Measurements from ENCODE around the gene ROCK1. TPM values are rescaled to one million over a fixed set of nuclear protein-coding genes. Genes with fewer than 3 reads are reported as not detected.
"Not testable (repeated sequence)": the region's sequence is repeated elsewhere in the genome, so short reads cannot be mapped to it uniquely, and the experiment has no call there.

Gene ROCK1
- total and polyA plus RNA-seq, 5 donors, result 13.3 to 41.6 (median 36.0) TPM

DNA sequence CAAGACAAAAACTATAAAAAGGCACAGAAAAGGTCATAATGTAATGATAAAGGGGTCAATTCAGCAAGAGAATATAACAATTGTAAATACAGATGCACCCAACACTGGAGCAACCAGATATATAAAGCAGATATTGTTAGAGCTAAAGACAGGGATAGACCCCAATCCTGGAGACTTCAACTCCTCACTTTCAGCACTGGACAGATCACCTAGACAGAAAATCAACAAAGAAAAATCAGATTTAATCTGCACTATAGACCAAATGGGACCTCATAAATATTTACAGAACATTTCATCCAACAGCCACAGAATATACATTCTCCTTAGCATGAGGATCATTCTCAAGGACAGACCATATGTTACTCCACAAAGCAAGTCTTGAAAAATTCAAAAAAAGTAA, 114.2 kb downstream of the ROCK1 start:
- H3K27me3 ChIP-seq (ENCODE audit: control insufficient read depth, insufficient read depth), result no peaks in the 10 kb centered on the region
- intact Hi-C loops (cut with DNase I), result no loop called here
- ATAC-seq (no peak), DNase-seq (no peak)
- no peaks in the 10 kb centered on the region for H3K9me3 ChIP-seq (ENCODE audit: control insufficient read depth, low read length)
- no peaks in the 10 kb centered on the region for H3K4me1 ChIP-seq (ENCODE audit: control insufficient read depth, insufficient read depth, low read length)
- H3K4me3 ChIP-seq (ENCODE audit: low read length), result no peak overlapping the region
- no peak overlapping the region for H3K27ac ChIP-seq (ENCODE audit: low read length)

DNA sequence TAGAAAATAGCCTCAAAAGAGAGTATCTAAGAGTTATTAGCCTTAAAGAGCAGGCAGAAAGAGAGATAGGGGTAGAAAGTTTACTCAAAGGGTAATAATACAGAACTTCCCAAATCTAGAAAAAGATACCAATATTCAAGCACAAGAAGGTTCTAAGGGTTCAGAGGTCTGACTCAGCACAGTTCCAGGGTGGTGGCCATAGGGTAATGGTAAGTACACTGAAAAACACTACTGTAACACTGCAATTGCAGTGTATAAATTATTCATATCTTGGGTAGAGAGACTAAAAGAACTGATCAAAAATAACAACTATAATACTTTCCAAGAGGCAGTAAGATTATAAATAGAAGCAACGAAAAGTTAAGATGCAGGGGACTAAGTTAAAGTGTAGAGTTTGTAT, 115.2 kb downstream of the ROCK1 start:
- ATAC-seq (no peak), DNase-seq (no peak)
- no peaks in the 10 kb centered on the region for H3K9me3 ChIP-seq (ENCODE audit: control insufficient read depth, low read length)
- no peak overlapping the region for H3K27ac ChIP-seq (ENCODE audit: low read length)
- 83% methylated on average over 1 of the region's 1 CpG for WGBS
- no peaks in the 10 kb centered on the region for H3K4me1 ChIP-seq (ENCODE audit: control insufficient read depth, insufficient read depth, low read length)
- intact Hi-C loops (cut with DNase I), result no loop called here
- H3K27me3 ChIP-seq (ENCODE audit: control insufficient read depth, insufficient read depth), result no peaks in the 10 kb centered on the region
- no peak overlapping the region for H3K4me3 ChIP-seq (ENCODE audit: low read length)

DNA sequence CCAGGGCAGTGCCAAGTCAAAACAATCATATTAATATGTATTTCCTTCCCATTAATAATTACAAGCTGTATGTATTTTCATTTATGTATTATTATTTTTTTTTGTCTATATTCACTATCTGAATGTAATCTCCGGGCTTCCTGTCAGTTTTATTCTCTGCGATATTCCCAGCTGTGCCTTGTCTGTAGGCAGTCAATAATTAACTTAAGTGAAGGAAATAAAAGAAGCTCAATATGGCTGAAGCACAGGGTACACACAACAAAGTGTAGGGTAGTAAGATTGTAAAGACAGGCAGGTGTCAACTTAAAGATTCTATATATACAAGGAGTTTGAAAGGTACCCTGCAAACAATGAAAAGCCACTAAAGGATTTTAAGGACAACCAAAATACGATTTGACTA, 122.9 kb downstream of the ROCK1 start:
- Histone ChIP-seq H3K27ac (ENCODE audit: low read length) (no peak overlapping the region), H3K4me3 (ENCODE audit: low read length) (no peak overlapping the region), H3K4me1 (ENCODE audit: control insufficient read depth, insufficient read depth, low read length) (no peaks in the 10 kb centered on the region), H3K27me3 (ENCODE audit: control insufficient read depth, insufficient read depth) (no peaks in the 10 kb centered on the region), H3K9me3 (ENCODE audit: control insufficient read depth, low read length) (no peaks in the 10 kb centered on the region)
- WGBS, result 88% methylated on average over 3 of the region's 3 CpGs
- DNase-seq, result no peak
- no peak for ATAC-seq
- intact Hi-C loops (cut with DNase I), result no loop called here

DNA sequence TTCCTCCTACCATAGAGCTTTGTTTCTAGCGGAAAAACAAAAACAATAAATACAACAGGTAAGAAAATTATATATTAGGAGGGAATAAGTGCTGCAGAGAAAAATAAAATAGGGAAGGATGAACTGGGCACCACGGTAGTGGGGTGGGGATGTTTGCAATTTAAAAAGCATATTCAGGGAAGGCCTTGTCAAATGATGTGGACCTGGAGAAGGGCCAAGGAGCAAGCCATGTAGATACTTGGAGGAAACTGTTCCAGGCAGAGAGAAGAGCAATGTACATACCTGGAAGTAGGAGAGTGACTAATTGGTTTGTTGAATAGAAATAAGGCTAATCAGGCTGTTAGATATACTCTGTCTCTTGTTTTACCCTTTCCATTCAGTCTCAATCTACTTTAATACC, 136.5 kb downstream of the ROCK1 start:
- intact Hi-C loops (cut with DNase I), result no loop called here
- no peak for ATAC-seq

DNA sequence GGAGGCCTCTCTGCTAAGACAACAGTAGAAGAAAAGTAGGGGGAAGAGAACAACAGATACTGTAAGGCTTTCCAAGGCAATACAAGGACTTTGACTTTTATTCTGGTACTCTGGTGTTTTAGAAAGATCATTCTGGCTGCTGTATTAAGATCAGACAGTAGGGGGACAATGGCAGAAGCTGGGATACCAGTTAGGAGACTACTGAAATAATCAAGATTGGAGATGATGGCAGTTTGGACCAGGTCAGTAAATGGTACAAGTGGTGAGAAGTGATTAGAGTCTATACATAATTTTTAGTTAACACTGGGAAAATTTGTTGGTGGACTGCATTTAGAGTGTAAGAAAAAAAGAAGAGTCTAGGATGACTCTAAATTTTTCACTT, 139.7 kb downstream of the ROCK1 start:
- intact Hi-C loops (cut with DNase I), result no loop called here
- no peak for DNase-seq
- Histone ChIP-seq H3K27ac (ENCODE audit: low read length) (no peak overlapping the region), H3K27me3 (ENCODE audit: control insufficient read depth, insufficient read depth) (no peaks in the 10 kb centered on the region), H3K4me3 (ENCODE audit: low read length) (no peak overlapping the region), H3K4me1 (ENCODE audit: control insufficient read depth, insufficient read depth, low read length) (no peaks in the 10 kb centered on the region), H3K9me3 (ENCODE audit: control insufficient read depth, low read length) (no peaks in the 10 kb centered on the region)
- no peak for ATAC-seq

More for the DNA sequence above, 136.5 kb downstream of the ROCK1 start:
- no peak for DNase-seq
- H3K4me3 ChIP-seq (ENCODE audit: low read length), result no peak overlapping the region
- no peak overlapping the region for H3K27ac ChIP-seq (ENCODE audit: low read length)
- H3K27me3 ChIP-seq (ENCODE audit: control insufficient read depth, insufficient read depth), result no peaks in the 10 kb centered on the region
- H3K9me3 ChIP-seq (ENCODE audit: control insufficient read depth, low read length), result no peaks in the 10 kb centered on the region
- H3K4me1 ChIP-seq (ENCODE audit: control insufficient read depth, insufficient read depth, low read length), result no peaks in the 10 kb centered on the region
- 94% methylated on average over 2 of the region's 2 CpGs for WGBS

DNA sequence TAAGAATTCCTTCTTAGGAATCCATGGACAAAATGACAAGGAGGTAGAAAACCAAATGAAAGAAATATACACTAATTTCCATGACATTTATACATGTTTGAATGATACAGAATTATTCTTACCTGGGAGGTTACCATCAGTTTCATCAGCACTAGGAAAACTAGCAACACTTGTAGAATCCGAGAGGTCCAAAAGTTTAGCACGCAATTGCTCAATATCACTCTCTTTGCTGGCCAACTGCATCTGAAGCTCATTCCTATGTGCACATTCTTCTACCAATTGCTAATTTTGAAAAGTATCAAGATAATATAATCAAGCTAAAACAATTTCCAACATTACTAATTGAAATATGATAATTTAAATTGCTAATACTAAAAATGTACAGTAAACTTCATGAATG, 144.8 kb downstream of the ROCK1 start:
- WGBS, result 96% methylated on average over 2 of the region's 2 CpGs

DNA sequence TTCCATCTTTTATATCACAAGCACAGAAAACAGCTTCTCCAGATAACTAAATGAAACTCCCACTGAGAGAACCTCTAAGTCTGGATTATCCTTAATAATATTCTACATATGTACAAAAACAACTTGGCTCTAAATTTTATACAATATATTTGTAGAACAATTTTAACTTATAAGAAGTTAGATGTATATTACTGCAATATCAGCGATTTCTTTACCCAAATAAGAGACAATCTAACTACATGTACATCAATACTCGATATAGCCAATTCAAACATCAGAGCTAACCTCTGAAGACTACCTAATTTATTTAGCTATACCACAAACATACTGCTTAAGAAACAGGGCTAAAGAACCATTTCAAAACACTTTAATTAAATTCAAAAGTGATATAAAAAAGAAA, 148.6 kb downstream of the ROCK1 start:
- Histone ChIP-seq H3K4me3 (ENCODE audit: low read length) (no peak overlapping the region), H3K9me3 (ENCODE audit: control insufficient read depth, low read length) (no peaks in the 10 kb centered on the region), H3K27me3 (ENCODE audit: control insufficient read depth, insufficient read depth) (no peaks in the 10 kb centered on the region), H3K4me1 (ENCODE audit: control insufficient read depth, insufficient read depth, low read length) (no peaks in the 10 kb centered on the region), H3K27ac (ENCODE audit: low read length) (no peak overlapping the region)
- DNase-seq, result no peak
- WGBS, result over 99% methylated on average over 2 of the region's 2 CpGs
- no peak for ATAC-seq
- intact Hi-C loops (cut with DNase I), result no loop called here

More for the DNA sequence above, 144.8 kb downstream of the ROCK1 start:
- Histone ChIP-seq H3K9me3 (ENCODE audit: control insufficient read depth, low read length) (no peaks in the 10 kb centered on the region), H3K4me1 (ENCODE audit: control insufficient read depth, insufficient read depth, low read length) (no peaks in the 10 kb centered on the region), H3K27me3 (ENCODE audit: control insufficient read depth, insufficient read depth) (no peaks in the 10 kb centered on the region), H3K4me3 (ENCODE audit: low read length) (no peak overlapping the region), H3K27ac (ENCODE audit: low read length) (no peak overlapping the region)
- ATAC-seq (no peak), DNase-seq (no peak)
- intact Hi-C loops (cut with DNase I), result no loop called here

DNA sequence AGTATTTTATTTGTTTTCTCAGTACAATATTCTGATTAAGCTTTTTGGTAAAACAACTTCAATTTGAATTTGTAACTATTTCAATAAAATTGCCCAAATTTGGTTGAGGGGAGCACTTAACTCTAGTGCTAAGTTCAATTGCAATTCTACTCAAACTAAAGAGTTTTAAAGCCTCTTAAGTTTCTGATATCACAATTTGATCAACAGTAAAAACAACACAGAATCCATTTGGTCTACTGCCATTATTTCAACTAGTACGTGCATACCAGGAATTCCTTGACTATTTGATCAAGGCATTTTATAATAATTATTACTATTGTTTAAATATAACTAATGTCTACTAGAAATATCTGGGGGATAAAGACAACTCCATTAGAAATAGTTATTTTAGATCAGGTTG, 150.9 kb downstream of the ROCK1 start:
- intact Hi-C loops (cut with DNase I), result no loop called here
- no peak overlapping the region for H3K4me3 ChIP-seq (ENCODE audit: low read length)
- H3K27ac ChIP-seq (ENCODE audit: low read length), result no peak overlapping the region
- H3K4me1 ChIP-seq (ENCODE audit: control insufficient read depth, insufficient read depth, low read length), result no peaks in the 10 kb centered on the region
- H3K9me3 ChIP-seq (ENCODE audit: control insufficient read depth, low read length), result no peaks in the 10 kb centered on the region
- DNase-seq (no peak), ATAC-seq (no peak)
- 79% methylated on average over 1 of the region's 1 CpG for WGBS
- no peaks in the 10 kb centered on the region for H3K27me3 ChIP-seq (ENCODE audit: control insufficient read depth, insufficient read depth)

DNA sequence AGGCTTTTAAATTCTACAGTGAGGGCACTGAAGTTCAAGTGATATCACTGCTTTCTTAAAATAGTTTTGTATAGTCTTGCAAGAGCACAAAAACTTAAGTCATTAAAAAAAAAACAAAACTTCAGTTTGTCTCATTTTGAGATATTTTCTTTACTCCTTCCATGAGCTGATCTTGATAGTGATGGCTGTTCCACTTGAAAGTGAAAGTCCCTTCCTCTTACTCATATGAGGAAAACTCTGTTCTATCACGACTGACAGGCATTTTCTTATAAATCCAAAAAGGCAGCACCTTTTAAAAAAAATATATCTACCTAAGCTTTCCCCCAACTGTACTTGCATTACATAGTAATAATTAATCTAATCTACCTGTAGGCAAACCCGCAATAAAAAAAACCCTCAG, 160.8 kb downstream of the ROCK1 start:
- H3K27me3 ChIP-seq (ENCODE audit: control insufficient read depth, insufficient read depth); H3K27ac ChIP-seq (ENCODE audit: low read length); H3K4me3 ChIP-seq (ENCODE audit: low read length); H3K4me1 ChIP-seq (ENCODE audit: control insufficient read depth, insufficient read depth, low read length); intact Hi-C loops (cut with DNase I); DNase-seq; H3K9me3 ChIP-seq (ENCODE audit: control insufficient read depth, low read length); ATAC-seq: not testable (repeated sequence)
- 53% methylated on average over 2 of the region's 2 CpGs for WGBS

Other genes starting within 250 kb of the ROCK1 start
- gene GREB1L, start 130.4 kb upstream of the ROCK1 start, total RNA-seq, result 10 to 100 TPM; 17.0 to 31.4 (median 23.9) TPM
- 7.4 TPM for gene GREB1L, start 130.4 kb upstream of the ROCK1 start, polyA plus RNA-seq